HG02870 (cell line): ENCODE data around the gene SEC14L6.

Source experiments
- ATAC-seq: cut with Tn5 transposase; IDR thresholded peaks from one replicate; pipeline ENCODE4 v1.9.1; 2021; ENCODE audit warnings: mild to moderate bottlenecking, moderate library complexity; ENCODE audit not compliant: unreplicated experiment

The SEC14L6 gene

DNA sequence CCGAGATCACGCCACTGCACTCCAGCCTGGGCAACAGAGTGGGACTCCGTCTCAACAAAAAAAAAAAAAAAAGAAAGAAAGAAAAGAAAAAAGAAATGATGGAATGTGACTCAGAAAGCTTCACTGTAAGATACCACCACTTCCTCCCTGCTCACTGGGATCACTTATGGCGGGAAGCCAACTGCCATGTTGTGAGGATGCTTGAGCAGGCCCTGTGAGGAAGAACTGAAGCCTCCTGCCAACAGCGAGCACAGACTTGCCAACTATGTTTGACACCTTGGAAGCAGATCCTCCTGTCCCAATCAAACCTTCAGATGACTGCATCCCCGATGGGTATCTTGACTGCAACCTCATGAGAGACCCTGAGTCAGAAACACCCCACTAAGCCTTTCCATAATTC lies 8.3 kb downstream of the SEC14L6 start:
- no peak for ATAC-seq

DNA sequence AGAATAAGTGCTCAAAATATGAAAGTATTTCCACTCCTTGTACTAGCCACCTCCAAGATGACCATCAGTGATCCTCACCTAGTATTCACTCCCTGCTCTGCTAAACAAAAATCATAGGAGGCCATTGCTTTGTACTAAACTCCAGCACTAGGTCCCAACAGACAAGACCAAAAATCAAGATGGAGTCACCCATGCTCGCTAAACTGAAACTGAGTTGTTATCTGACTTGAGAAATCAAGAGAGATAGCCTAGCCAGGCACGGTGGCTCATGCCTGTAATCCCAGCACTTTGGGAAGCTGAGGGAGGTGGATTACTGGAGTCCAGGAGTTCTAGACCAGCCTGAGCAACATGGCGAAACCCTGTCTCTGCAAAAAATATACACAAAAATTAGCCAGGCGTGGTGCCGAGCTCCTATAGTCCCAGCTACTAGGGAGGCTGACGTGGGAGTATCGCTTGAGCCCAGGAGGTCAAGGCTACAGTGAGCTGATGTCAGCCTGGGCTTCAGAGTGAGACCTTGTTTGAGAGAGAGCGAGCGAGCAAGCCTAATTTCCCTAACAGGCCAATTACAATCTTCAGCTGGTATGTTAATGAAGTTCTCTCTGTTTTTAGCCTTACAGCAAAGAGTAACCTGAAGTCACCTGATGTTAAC lies 9.3 kb downstream of the SEC14L6 start:
- no peak for ATAC-seq

GRCh38 chr22:30535182-30535581 lies 11.4 kb downstream of the SEC14L6 start:
- no peak for ATAC-seq

- ATAC-seq: no peak
These were observed 14.6 kb downstream of the SEC14L6 start for GRCh38 chr22:30531651-30532608.

DNA sequence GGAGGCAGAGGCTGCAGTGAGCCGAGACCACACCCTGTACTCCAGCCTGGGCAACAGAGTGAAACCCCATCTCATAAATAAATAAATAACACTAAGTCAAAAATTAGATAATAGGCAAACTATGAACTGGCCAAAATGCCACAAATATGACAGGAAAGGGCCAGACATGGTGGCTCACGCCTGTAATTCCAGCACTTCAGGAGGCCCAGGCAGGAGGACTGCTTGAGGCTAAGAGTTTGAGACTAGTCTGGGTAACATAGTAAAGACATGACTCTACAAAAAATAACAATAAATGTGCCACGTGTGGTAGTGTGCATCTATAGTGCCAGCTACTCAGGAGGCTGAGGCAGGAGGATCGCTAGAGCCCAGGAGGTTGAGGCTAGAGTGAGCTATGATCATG lies 19.9 kb downstream of the SEC14L6 start:
- no peak for ATAC-seq

- ATAC-seq: no peak
These were observed 22.7 kb downstream of the SEC14L6 start for GRCh38 chr22:30523646-30524489.

DNA sequence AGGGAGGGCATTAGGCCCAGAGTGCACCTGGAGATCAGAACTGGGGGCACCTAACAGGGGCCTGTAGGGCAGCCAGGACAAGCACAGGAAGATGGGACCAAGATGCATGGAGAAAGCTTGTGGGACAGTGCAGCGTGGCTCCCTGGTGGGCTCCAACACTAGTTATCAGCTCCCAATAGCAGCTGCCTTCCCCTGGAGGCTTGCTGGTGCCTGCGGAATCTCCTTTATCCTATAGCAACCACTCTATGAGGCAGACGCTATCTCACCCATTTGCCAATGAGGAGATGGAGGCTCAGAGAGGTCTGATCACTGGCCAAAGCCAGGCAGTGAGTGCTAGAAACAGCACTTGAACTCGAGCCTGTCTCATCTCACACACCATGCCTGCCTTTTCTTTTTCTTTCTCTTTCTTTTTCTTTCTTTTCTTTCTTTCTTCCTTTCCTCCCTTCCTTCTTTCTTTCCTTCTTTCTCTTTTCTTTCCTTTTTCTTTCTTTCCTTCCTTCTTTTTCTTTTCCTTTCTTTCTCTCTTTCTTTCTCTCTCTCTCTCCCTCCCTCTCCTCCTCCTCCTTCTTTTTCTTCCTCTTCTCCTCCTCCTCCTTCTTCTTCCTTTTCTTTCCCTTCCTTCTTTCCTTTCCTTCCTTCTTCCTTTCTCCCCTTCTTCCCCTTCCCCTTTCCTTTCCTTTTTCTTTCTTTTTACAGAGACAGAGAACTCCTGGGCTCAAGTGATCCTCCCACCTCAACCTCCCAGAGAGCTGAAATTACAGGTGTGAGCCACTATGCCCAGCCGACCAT lies 25.0 kb downstream of the SEC14L6 start:
- ATAC-seq: no peak

DNA sequence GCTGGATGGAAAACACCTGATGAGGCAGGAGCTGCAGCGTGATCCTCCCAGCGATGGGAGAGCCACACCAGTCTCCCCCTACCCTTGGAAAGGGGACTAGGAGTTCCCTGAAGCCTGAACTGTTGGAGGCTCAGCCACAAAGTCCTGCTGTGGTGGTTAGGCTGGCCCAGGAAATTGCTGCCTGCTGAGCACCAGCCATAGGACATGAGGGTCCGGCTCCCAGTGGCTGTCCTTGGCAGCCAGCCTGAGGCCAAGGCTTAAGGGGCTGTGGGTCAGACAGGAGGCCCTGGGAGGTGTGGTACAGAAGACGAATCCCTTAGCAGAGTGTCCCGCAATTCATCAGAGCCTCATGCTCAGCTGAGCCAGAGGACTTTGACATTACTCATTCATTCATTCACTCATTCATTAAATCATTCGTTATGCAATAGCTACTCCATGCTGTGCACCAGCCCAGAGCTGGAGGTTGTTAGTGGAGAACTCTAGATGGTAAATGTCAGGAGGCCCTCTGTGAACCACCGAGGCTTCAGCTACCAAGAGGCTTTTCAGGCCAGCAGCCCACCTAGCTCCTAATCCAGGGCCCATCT lies 26.6 kb downstream of the SEC14L6 start:
- no peak for ATAC-seq

DNA sequence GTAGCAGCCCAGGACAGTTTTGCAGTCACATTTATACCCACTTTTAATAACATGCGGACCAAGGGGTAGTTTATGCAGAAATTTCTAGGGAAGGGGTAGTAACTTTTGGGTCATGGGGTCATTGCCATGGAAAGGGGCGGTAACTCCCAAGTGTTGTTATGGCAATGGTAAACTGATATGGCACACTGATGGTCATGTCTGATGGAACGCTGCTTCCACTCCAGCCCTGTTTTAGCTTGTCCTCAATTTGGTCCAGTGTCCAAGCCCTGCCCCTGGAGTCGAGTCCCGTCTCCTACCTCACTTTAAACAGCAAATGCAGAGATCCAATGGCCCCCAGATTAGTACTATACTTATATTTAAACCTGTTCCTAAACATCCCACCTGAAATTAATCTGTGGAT lies 29.8 kb downstream of the SEC14L6 start:
- ATAC-seq: no peak

GRCh38 chr22:30516273-30516672 lies 30.3 kb downstream of the SEC14L6 start:
- no peak for ATAC-seq

DNA sequence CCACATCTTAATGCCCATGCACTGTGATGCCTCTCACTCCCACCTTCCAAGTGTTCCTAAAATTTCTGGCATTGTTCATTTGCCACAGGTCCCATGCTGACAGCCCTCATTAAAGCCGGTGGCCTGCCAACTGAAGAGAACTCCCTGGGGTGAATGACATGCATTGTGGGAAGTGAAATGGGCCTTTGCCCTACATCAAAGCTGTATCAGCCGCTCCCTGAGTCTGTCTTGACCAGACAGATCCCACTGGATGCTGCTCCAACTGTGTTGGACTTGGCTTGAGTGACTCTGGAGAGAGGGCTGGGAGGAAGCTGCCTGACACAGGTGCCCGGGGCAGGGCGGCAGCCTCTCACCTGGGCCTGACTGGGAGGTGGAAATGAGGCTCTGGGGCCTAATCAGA lies 32.3 kb downstream of the SEC14L6 start:
- ATAC-seq: no peak

DNA sequence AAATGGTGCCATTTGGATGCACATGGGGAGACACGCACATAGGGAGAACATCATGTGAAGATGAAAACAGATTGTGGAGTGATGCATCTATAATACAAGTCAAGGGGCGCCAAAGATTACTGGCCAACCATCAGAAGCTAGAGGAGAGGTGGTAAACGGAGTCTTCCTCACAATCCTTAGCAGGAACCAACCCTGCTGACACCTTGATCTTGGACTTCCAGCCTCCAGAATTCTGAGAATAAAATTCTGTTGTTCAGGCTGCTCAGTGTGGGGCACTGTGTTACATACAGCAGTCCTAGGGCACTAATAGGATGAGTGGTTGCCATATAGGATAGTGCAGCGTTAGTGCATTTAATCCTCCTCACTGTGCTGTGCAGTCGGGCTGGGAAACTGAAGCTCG lies 33.1 kb downstream of the SEC14L6 start:
- ATAC-seq: no peak

DNA sequence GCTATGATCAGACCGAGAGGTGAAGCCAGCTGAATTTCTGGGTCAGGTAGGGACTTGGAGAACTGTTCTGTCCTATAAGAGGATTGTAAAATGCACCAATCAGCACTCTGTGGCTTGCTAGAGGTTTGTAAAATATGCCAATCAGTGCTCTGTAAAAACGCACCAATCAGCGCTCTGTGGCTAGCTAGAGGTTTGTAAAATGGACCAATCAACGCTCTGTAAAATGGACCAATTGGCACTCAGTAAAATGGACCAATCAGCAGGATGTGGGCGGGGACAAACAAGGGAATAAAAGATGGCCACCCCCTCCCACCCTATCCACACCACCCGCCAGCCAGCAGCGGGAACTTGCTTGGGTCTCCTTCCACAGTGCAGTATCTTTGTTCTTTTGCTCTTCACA lies 34.6 kb downstream of the SEC14L6 start:
- no peak for ATAC-seq

DNA sequence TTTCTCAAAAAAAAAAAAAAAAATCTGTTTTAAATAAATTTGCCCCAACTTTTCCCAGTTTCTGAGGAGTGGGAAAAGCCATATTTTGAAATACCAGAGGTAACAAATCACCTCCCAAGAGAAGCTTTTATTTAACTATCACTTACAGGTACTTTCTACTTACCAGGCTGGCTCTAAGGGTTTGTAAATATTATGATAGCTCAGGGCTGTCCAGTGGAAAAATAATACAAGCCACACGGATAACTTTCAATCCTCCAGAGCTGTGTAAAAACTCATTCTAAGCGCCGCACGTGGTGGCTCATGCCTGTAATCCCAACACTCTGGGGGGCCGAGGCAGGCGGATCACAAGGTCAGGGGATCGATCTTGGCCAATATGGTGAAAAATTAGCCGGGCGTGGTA lies 35.4 kb downstream of the SEC14L6 start:
- ATAC-seq: no peak

GRCh38 chr22:30508216-30508615 lies 38.3 kb downstream of the SEC14L6 start:
- ATAC-seq: no peak

- no peak for ATAC-seq
These were observed 38.9 kb downstream of the SEC14L6 start for GRCh38 chr22:30507670-30508069.

DNA sequence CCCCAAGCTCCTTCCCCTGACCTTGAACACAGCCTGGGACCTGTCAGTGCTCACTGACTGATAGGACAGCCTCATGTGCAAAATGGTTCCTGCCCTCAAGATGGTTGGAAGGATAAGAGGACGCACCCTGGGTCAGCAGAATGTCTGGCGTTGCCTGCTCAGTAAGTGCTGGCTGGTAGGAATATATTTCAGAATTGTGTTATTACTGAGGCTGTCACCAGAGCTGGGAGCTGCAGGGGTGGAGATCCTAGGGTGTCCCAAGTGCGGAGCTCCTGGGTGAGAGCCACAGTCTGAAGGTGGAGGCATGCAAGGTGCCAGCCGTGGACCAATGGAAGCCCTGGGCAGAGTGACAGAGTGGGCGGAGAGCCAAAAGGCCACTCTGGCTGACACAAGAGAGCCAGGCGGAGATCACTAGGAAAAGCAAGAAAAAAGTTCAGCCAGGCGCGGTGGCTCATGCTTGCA lies 40.0 kb downstream of the SEC14L6 start:
- ATAC-seq: no peak

DNA sequence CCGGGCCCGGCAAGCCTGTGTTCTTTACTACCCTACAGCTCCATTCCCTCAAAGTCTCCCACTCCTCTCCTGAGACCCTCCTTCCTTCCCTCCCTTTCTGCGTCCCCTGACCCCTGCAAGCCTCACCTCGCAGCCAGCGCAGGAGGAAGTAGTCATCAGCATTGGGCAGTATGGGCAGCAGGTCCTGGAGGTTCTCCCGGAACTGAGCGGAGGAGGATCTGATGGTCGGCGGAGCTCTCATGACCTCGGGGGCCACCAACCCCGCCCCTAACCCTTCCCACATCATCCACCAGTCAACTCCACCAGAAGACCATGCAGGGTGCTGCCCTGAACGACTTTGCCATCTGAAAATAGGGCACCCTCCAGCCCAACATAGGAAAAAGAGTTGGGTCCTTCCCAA lies 43.0 kb downstream of the SEC14L6 start:
- no peak for ATAC-seq

GRCh38 chr22:30502911-30503310 lies 43.6 kb downstream of the SEC14L6 start:
- ATAC-seq: no peak

DNA sequence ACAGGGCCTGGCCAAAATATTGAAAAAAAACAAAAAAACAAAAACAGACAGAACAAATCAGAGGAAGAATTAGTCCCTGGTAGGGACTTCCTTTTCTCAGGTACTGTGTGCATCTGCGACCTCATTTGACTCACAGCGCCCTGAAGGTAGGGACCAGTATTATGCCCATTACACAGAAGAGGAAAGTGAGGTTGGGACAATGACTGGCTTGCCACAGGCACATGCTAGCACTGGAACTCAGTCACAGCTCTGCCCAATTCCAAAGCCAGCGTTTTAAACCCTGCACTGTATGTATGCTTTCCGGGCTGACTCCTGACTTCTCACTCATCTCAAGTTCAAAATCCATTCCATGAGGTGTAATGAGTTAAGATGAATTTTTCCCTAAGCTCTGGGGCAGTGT lies 44.4 kb downstream of the SEC14L6 start:
- no peak for ATAC-seq
